Mucosa of stomach (tissue), 1 donor: ENCODE measurements around the gene RPL10A.
"Not testable (repeated sequence)": the region's sequence is repeated elsewhere in the genome, so short reads cannot be mapped to it uniquely, and the experiment has no call there.

Experiments used
- H3K27me3 ChIP-seq: one replicate; pipeline ENCODE4 v1.7.0; 2013; ENCODE audit warnings: mild to moderate bottlenecking, low read length; ENCODE audit not compliant: control insufficient read depth, insufficient read depth
- H3K36me3 ChIP-seq: one replicate; pipeline ENCODE4 v1.7.0; 2013; ENCODE audit warnings: low read length; ENCODE audit not compliant: control insufficient read depth, insufficient read depth
- H3K4me1 ChIP-seq: one replicate; pipeline ENCODE4 v1.7.0; 2013; ENCODE audit warnings: mild to moderate bottlenecking, low read length; ENCODE audit not compliant: control insufficient read depth, insufficient read depth
- H3K4me3 ChIP-seq: one replicate; pipeline ENCODE4 v1.7.0; 2013; ENCODE audit warnings: low read length
- H3K9ac ChIP-seq: one replicate; pipeline ENCODE4 v1.7.0; 2013; ENCODE audit warnings: mild to moderate bottlenecking, low read length, moderate library complexity
- H3K9me3 ChIP-seq: one replicate; pipeline ENCODE4 v1.7.0; 2013; ENCODE audit warnings: mild to moderate bottlenecking, low read length, moderate library complexity; ENCODE audit not compliant: control insufficient read depth
- donor health status: Pancreatic carcinoma.

The RPL10A gene

DNA sequence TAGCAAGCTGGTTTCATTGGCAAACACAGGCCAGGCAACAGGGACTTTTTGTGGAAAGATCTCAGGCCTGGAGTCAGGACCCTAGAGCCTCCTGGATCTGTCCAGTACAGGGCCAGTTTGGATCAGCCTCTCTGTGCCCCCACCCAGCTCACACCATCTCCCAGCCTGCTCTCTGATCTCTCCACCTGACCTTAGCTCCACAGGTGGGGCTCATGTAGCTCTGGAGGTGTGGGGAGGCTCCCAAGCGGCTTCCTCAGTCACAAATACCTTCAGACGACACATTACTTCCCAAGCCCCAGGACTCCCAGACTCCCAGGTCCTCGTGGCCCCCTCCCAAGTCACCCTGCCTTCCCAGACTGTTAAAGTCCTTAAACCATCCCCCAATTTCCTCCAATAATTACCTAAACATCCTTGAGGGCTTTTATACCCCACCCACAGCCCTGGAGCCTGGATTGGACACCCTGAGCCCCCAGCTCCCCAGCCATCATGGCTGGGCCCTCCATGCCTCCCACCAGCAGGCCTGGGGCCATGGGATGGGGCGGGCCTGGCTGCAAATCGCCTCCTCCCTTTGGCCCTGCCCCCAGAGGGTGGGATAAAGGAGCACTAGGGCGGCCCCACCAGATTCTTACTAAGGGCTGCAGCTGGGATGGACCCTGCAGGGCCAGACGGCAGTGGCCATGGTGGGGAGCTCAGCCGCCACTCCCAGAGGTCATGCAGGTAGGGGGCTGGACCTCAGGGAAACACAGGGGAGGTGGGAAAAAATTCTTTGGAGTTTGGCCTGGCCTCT is 31.9 kb upstream of the RPL10A start:
- Histone ChIP-seq H3K9ac (no peak overlapping the region), H3K4me3 (no peak overlapping the region), H3K27me3 (peaks cover 3% of the 10 kb centered on the region), H3K36me3 (no peaks in the 10 kb centered on the region), H3K9me3 (no peaks in the 10 kb centered on the region), H3K4me1 (no peaks in the 10 kb centered on the region)

DNA sequence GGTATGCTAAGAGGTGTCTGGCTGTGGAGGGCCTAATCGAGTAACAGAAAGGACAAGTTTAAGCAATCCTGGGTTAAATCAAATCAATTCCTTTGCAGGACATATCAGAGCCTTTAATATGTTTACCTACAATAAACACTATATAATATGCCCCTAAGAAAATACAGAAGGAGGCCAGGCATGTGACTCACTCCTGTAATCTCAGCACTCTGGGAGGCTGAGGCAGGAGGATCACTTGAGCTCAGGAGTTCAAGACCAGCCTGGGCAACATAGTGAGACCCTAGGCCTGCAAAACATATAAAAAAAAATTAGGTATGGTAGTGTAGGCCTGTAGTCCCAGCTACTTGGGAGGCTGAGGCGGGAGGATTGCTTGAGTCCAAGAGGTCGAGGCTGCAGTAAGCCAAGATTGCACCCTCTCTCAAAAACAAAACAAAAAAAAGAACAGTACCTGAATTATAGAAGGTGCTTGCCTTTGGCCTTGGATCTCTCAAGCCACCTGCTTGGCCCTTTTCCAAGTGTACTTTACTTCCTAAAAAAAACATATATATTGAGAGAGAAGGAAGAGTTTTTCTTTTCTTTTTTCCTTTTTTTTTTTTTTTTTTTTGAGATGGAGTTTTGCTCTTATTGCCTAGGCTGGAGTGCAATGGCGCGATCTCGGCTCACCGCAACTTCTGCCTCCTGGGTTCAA is 29.7 kb upstream of the RPL10A start:
- H3K9me3 ChIP-seq, H3K36me3 ChIP-seq, H3K9ac ChIP-seq, H3K4me3 ChIP-seq, H3K27me3 ChIP-seq, H3K4me1 ChIP-seq: not testable (repeated sequence)

DNA sequence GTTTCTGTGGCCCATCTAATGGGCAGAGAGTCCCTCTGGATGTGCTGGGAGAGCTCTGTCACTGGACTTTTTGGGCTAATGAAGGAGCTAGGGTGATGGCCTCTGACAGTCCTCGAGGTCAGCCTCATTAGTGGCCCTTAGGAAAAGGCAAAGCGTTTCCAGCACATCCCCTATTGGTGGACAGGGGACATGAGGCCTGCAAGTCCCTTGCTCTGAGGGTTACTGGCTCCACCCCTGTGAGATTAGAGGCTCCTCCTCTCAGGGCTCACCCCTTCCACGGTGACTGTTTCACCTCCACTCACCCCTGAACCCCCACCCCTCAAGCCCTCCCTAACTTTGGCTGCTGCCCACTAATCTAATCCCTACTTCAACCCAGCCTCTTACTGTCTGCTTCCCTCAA is 28.9 kb upstream of the RPL10A start:
- Histone ChIP-seq H3K27me3 (peaks cover 3% of the 10 kb centered on the region), H3K4me3 (no peak overlapping the region), H3K36me3 (no peaks in the 10 kb centered on the region), H3K4me1 (no peaks in the 10 kb centered on the region), H3K9ac (no peak overlapping the region), H3K9me3 (no peaks in the 10 kb centered on the region)

DNA sequence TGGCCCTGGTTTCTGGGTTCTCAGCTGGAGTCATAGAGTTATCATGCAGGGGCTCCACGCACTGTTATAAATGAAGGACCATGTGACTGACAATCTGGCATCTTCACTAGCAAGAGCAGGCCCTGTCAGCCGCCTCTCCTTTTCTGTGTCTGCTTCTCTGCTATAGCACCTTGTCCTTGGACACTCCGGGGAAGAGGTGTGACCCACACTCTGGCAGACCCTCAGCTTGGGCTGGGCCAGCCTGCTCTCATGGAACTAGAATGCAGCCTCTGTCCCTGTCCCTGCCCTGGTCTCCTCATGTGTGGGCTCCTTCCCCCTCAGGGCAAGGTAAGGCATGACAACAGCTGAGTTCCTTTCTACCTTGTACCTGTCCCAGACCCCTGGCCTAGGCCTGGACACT is 27.0 kb upstream of the RPL10A start:
- Histone ChIP-seq H3K4me3 (no peak overlapping the region), H3K36me3 (no peaks in the 10 kb centered on the region), H3K9ac (no peak overlapping the region)

GRCh38 chr6:35441642-35442041 is 26.6 kb upstream of the RPL10A start:
- no peaks in the 10 kb centered on the region for H3K36me3 ChIP-seq
- no peaks in the 10 kb centered on the region for H3K4me1 ChIP-seq
- no peak overlapping the region for H3K9ac ChIP-seq
- no peak overlapping the region for H3K4me3 ChIP-seq
- H3K27me3 ChIP-seq = no peaks in the 10 kb centered on the region
- no peaks in the 10 kb centered on the region for H3K9me3 ChIP-seq

More for the DNA sequence above, 27.0 kb upstream of the RPL10A start:
- H3K4me1 ChIP-seq = no peaks in the 10 kb centered on the region
- no peaks in the 10 kb centered on the region for H3K9me3 ChIP-seq
- H3K27me3 ChIP-seq = no peaks in the 10 kb centered on the region

DNA sequence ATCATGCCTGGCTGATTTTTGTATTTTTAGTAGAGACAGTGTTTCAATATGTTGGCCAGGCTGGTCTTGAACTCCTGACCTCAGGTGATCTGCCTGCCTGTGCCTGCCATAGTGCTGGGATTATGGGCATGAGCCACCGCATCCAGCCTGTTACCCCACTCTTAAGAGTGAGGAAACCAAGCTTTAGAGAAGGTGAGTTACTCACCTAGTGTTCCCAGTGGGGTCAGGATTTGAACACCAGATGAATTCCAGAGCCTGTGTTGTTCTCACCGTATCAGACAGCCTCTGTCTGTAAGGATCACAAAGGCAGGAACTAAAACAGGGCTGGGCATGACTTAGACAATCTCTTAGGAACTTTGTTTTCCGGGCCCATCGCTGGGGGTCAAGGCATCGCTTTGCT is 25.5 kb upstream of the RPL10A start:
- Histone ChIP-seq H3K9me3 (no peaks in the 10 kb centered on the region), H3K4me1 (no peaks in the 10 kb centered on the region), H3K9ac (no peak overlapping the region), H3K36me3 (no peaks in the 10 kb centered on the region), H3K4me3 (no peak overlapping the region), H3K27me3 (no peaks in the 10 kb centered on the region)

DNA sequence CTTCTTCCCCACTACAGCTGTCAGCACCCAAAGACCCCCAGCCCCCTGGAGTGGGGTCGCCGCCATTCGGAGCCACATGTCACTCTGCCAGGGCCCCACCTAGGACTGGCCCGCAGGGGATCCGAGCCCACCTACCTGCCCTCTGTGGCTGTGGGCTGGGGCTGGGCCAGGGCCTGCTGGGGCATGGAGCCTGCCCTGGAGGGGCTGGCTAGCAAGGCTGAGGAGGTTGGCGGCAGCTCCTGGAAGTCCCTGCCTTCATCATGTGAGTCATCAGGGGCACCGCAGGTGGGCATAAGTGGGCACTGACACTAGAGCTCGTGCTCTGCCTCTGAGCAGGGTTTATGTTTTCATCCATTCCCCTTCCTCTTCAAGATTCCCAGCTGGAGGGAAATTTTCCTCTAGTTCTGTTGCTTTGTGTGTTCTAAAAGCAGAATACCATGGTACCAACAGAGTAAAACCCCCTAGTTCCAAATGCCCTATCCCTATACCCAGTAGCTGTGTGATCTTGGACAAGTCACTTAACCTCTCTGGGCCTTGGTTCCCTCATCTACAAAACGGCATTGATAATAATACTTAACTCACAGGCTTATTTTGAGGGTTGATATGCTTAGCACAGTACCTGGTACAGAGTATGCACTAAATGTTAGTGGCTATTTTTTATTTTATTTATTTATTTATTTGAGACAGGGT is 24.7 kb upstream of the RPL10A start:
- Histone ChIP-seq H3K4me3 (no peak overlapping the region), H3K27me3 (no peaks in the 10 kb centered on the region), H3K9me3 (no peaks in the 10 kb centered on the region), H3K9ac (no peak overlapping the region), H3K4me1 (no peaks in the 10 kb centered on the region), H3K36me3 (no peaks in the 10 kb centered on the region)

DNA sequence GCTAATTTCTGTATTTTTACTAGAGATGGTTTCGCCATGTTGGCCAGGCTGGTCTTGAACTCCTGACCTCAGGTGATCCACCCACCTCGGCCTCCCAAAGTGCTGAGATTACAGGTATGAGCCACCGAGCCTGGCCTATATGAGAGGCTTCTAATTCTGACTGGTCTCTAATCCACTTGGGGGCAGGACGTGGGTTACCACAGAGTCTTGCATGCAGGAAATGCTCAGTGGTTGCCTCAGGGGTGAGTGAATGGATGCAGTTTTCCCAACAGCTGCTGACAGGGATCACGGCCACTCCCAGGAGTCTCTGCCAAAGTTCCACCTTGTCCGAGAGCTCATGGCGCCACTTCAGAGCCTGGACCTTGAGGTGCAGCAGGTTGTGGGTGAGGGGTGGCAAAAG is 22.5 kb upstream of the RPL10A start:
- Histone ChIP-seq H3K4me1 (no peaks in the 10 kb centered on the region), H3K27me3 (no peaks in the 10 kb centered on the region), H3K36me3 (no peaks in the 10 kb centered on the region), H3K4me3 (no peak overlapping the region), H3K9me3 (no peaks in the 10 kb centered on the region), H3K9ac (no peak overlapping the region)

DNA sequence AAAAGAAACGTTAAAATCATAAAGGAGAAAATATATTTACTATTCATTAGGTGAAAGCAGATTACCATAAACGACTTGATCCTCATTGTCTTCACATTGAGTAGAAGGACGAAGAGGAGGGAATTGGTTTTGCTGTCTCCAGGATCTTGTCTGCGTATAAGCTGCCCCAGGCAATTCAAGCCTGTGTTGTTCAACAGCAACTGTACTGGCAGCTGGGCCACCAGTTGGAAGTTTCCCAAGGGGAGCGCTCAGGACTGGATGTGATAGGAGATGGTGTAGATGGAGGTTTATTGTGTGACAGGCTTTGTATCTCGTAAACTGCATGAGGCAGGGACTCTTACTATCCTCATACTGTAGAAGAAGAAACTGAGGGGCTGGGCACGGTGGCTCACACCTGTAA is 20.0 kb upstream of the RPL10A start:
- no peaks in the 10 kb centered on the region for H3K9me3 ChIP-seq
- H3K4me1 ChIP-seq = peaks cover 13% of the 10 kb centered on the region
- no peak overlapping the region for H3K4me3 ChIP-seq
- H3K9ac ChIP-seq = no peak overlapping the region
- H3K27me3 ChIP-seq = no peaks in the 10 kb centered on the region
- no peaks in the 10 kb centered on the region for H3K36me3 ChIP-seq

- no peaks in the 10 kb centered on the region for H3K9me3 ChIP-seq
- no peak overlapping the region for H3K4me3 ChIP-seq
- H3K27me3 ChIP-seq = no peaks in the 10 kb centered on the region
- no peaks in the 10 kb centered on the region for H3K36me3 ChIP-seq
- peaks cover 17% of the 10 kb centered on the region for H3K4me1 ChIP-seq
- no peak overlapping the region for H3K9ac ChIP-seq
These were observed 18.8 kb upstream of the RPL10A start for GRCh38 chr6:35449287-35449881.

GRCh38 chr6:35451354-35452182 is 16.6 kb upstream of the RPL10A start:
- Histone ChIP-seq H3K4me3 (no peak overlapping the region), H3K4me1 (peaks cover 17% of the 10 kb centered on the region), H3K36me3 (no peaks in the 10 kb centered on the region), H3K27me3 (no peaks in the 10 kb centered on the region), H3K9me3 (no peaks in the 10 kb centered on the region), H3K9ac (no peak overlapping the region)
